Motor neuron (in vitro differentiated cells): ENCODE data around the gene XG. TPM values are rescaled to one million over a fixed set of nuclear protein-coding genes. Genes with fewer than 3 reads are reported as not detected.
A peak's percentile ranks its signal among the peaks of the same experiment; 100 is the strongest.

Experiments used
- ATAC-seq, 8 experiments: fragments of 200-7000 bp; cut with Tn5 transposase; replicated peaks in 6 of 8; 2 replicates each; pipeline ENCODE4 v1.8.0; 2021; ENCODE audit warnings: mild to moderate bottlenecking in 8 of 8, moderate library complexity in 8 of 8
- H3K27ac ChIP-seq, 2 donors: fragments of 250-450 bp; sonication (Bioruptor Pico); 2 replicates each; pipeline ENCODE4 v1.9.0; 2021; ENCODE audit warnings: antibody characterized with exemption in 2 of 2, mild to moderate bottlenecking in 2 of 2, moderate library complexity in 1 of 2
- H3K4me1 ChIP-seq, 2 donors: fragments of 250-450 bp; sonication (Bioruptor Pico); replicated peaks in 1 of 2; 2 replicates each; pipeline ENCODE4 v1.6.1; 2021; ENCODE audit warnings: antibody characterized with exemption in 2 of 2, mild to moderate bottlenecking in 2 of 2, moderate library complexity in 1 of 2
- H3K4me3 ChIP-seq, 5 donors: fragments of 250-450 bp; sonication (Bioruptor Pico); 2 replicates each; pipeline ENCODE4 v1.9.0; 2021; ENCODE audit warnings: antibody characterized with exemption in 5 of 5, mild to moderate bottlenecking in 5 of 5, moderate library complexity in 4 of 5
- WGBS, 10 experiments: fragments of 450-650 bp; shearing (Covaris generic); methylation state at CpG; one replicate each; pipeline ENCODE4 v1.0.0; 2022; 5-methylcytosine and 5-hydroxymethylcytosine counted together
- in situ Hi-C, 9 experiments: fragments of 400-800 bp; cut with MboI; loops; one replicate each; pipeline ENCODE4 v1.15.0; 2021; ENCODE audit warnings: low sequenced_read_pairs in 9 of 9, low pct_unique_long_range_greater_than_20kb in 2 of 9; ENCODE audit not compliant: unreplicated experiment in 9 of 9
- total RNA-seq, 8 experiments: library from RNA; unstranded; fragments of 300-600 nt; gene quantifications; 2 replicates each; pipeline versions ENCODE4 v1.2.3 to v1.2.4, GENCODE V29; 2022

The XG gene
- total RNA-seq, 8 experiments from 2014 or later: 0.14 to 15.2 (median 0.90) TPM; not detected in 3

GRCh38 chrX:2841537-2841936, 89.7 kb downstream of the XG start:
- WGBS, 10 experiments: 20 to 88% (median 82%) methylated on average over 1 to 5 of the region's 9 CpGs; no CpG with 5 or more reads in 5 of the 10 experiments

GRCh38 chrX:2846992-2847391, 95.2 kb downstream of the XG start:
- in situ Hi-C loops: no loop called here
- Histone ChIP-seq H3K4me3 (no peak overlapping the region), H3K27ac (no peak overlapping the region), H3K4me1 (no peaks in the 10 kb centered on the region)
- no peak for ATAC-seq

More at GRCh38 chrX:2841537-2841936, 89.7 kb downstream of the XG start:
- Histone ChIP-seq H3K4me3 (no peak overlapping the region), H3K27ac (no peak overlapping the region), H3K4me1 (no peaks in the 10 kb centered on the region)
- in situ Hi-C loops: no loop called here
- peak in 3 of 8 experiments; percentile 52 to 95 (median 69) for ATAC-seq

GRCh38 chrX:2848871-2849301, 97.0 kb downstream of the XG start:
- no peaks in the 10 kb centered on the region for H3K4me1 ChIP-seq
- H3K4me3 ChIP-seq: no peak overlapping the region
- WGBS, 10 experiments: 0 to 87% (median 75%) methylated on average over 1 to 9 of the region's 9 CpGs; no CpG with 5 or more reads in 3 of the 10 experiments
- in situ Hi-C loops: no loop called here
- no peak overlapping the region for H3K27ac ChIP-seq
- ATAC-seq: no peak

- Histone ChIP-seq H3K27ac (no peak overlapping the region), H3K4me3 (no peak overlapping the region), H3K4me1 (no peaks in the 10 kb centered on the region)
- in situ Hi-C loops: no loop called here
- ATAC-seq: no peak
- 60 to 100% (median 94%) methylated on average over 3 to 6 of the region's 21 CpGs; no CpG with 5 or more reads in 7 of the 10 experiments for WGBS, 10 experiments
Measured at GRCh38 chrX:2854918-2855317, 103.1 kb downstream of the XG start.

GRCh38 chrX:2855761-2856160, 103.9 kb downstream of the XG start:
- no peak overlapping the region for H3K4me3 ChIP-seq
- in situ Hi-C loops: no loop called here
- WGBS, 10 experiments: 65 to 100% (median 70%) methylated on average over 1 to 2 of the region's 2 CpGs; no CpG with 5 or more reads in 7 of the 10 experiments
- ATAC-seq: no peak
- no peaks in the 10 kb centered on the region for H3K4me1 ChIP-seq
- H3K27ac ChIP-seq: no peak overlapping the region

- Histone ChIP-seq H3K4me3 (no peak overlapping the region), H3K27ac (no peak overlapping the region), H3K4me1 (no peaks in the 10 kb centered on the region)
- whole genome bisulfite sequencing, 10 experiments: 17 to 84% (median 63%) methylated on average over 1 to 3 of the region's 3 CpGs; no CpG with 5 or more reads in 6 of the 10 experiments
- in situ Hi-C loops: no loop called here
- ATAC-seq: no peak
Measured at GRCh38 chrX:2857566-2857965, 105.7 kb downstream of the XG start.

- Histone ChIP-seq H3K4me1 (no peaks in the 10 kb centered on the region), H3K27ac (no peak overlapping the region), H3K4me3 (no peak overlapping the region)
- WGBS, 10 experiments: 0 to 83% (median 75%) methylated on average over 1 of the region's 1 CpG; no CpG with 5 or more reads in 7 of the 10 experiments
- in situ Hi-C loops: no loop called here
- no peak for ATAC-seq
Measured at GRCh38 chrX:2859197-2859797, 107.5 kb downstream of the XG start.

- no peak for ATAC-seq
- no peak overlapping the region for H3K27ac ChIP-seq
- no peak overlapping the region for H3K4me3 ChIP-seq
- WGBS, 10 experiments: 40 to 100% (median 100%) methylated on average over 2 to 4 of the region's 9 CpGs; no CpG with 5 or more reads in 7 of the 10 experiments
- no peaks in the 10 kb centered on the region for H3K4me1 ChIP-seq
- in situ Hi-C loops: no loop called here
Measured at GRCh38 chrX:2862404-2862803, 110.6 kb downstream of the XG start.

- 25 to 86% (median 58%) methylated on average over 1 to 5 of the region's 6 CpGs; no CpG with 5 or more reads in 4 of the 10 experiments for WGBS, 10 experiments
- Histone ChIP-seq H3K4me3 (no peak overlapping the region), H3K27ac (no peak overlapping the region), H3K4me1 (no peaks in the 10 kb centered on the region)
- peak in 1 of 8 experiments; percentile 67 for ATAC-seq
- in situ Hi-C loops: no loop called here
Measured at GRCh38 chrX:2863646-2864045, 111.8 kb downstream of the XG start.

Other genes starting within 250 kb of the XG start
- 100 to 1,000 TPM in 4 of 8 experiments, 10 to 100 TPM in 4; 35.8 to 430 (median 104) TPM for gene CD99, start 60.7 kb upstream of the XG start, total RNA-seq
- gene GYG2, start 76.9 kb downstream of the XG start, total RNA-seq: 10 to 100 TPM in 4 of 8 experiments, 1 to 10 TPM in 4; 1.1 to 63.0 (median 8.9) TPM
- gene ARSD, start 177.3 kb downstream of the XG start, total RNA-seq: 10 to 100 TPM in 1 of 8 experiments, 1 to 10 TPM in 7; 2.5 to 23.7 (median 5.8) TPM